Transverse colon (tissue), 4 donors: ENCODE data around the gene FAM98A. TPM values are rescaled to one million over a fixed set of nuclear protein-coding genes. Genes with fewer than 3 reads are reported as not detected.
A peak's percentile ranks its signal among the peaks of the same experiment; 100 is the strongest.

Source experiments
- DNase-seq: peaks from one replicate; pipeline ENCODE4 v3.0.0-alpha.2; 2019
- H3K27ac ChIP-seq, 4 donors: fragments of 200-600 bp; sonication (generic); 2 replicates each; pipeline ENCODE4 v1.5.1; 2016 to 2018; ENCODE audit warnings: inconsistent platforms in 4 of 4
- H3K27me3 ChIP-seq: fragments of 200-600 bp; sonication (generic); 2 replicates; pipeline ENCODE4 v1.5.1; 2017; ENCODE audit warnings: inconsistent platforms
- H3K36me3 ChIP-seq, 4 donors: fragments of 200-600 bp; sonication (generic); 2 replicates each; pipeline ENCODE4 v1.5.1; 2017 to 2019; ENCODE audit warnings: inconsistent platforms in 4 of 4
- H3K4me1 ChIP-seq, 4 donors: fragments of 200-600 bp; sonication (generic); 2 replicates each; pipeline ENCODE4 v1.5.1; 2017 to 2020; ENCODE audit warnings: inconsistent platforms in 4 of 4
- H3K4me3 ChIP-seq, 4 donors: fragments of 200-600 bp; sonication (generic); 1 replicate in 1 of 4; 2 replicates in 3 of 4; pipeline versions ENCODE4 v1.5.1 to v1.6.1; 2017 to 2019; ENCODE audit warnings: inconsistent platforms in 4 of 4
- H3K9me3 ChIP-seq, 2 donors: fragments of 200-600 bp; sonication (generic); 2 replicates each; pipeline ENCODE4 v1.5.1; 2017 to 2019; ENCODE audit warnings: inconsistent platforms in 2 of 2
- CTCF ChIP-seq, 5 experiments: fragments of 200-600 bp in 3 of 5; fragments of 450-650 bp in 2 of 5; sonication (generic) in 3 of 5; IDR thresholded peaks; 1 replicate in 2 of 5; 2 replicates in 3 of 5; pipeline ENCODE4 v1.5.1; 2016 to 2017; ENCODE audit warnings: antibody characterized with exemption in 5 of 5, inconsistent platforms in 3 of 5, mild to moderate bottlenecking in 2 of 5, moderate library complexity in 1 of 5
- EP300 ChIP-seq: sonication (generic); formaldehyde crosslinking; IDR thresholded peaks from one replicate; pipeline ENCODE4 v1.6.1; 2017; ENCODE audit warnings: antibody characterized with exemption, low read depth
- POLR2A ChIP-seq: fragments of 450-650 bp; IDR thresholded peaks from one replicate; pipeline ENCODE4 v1.6.1; 2016; ENCODE audit warnings: antibody characterized with exemption, mild to moderate bottlenecking, moderate library complexity
- POLR2AphosphoS5 ChIP-seq, 3 donors: sonication (generic); formaldehyde crosslinking; IDR thresholded peaks; one replicate each; pipeline ENCODE4 v1.6.1; 2016; ENCODE audit warnings: antibody characterized with exemption in 3 of 3
- WGBS, 2 donors: methylation state at CpG; one replicate each; pipeline ENCODE4 v1.1.5; 2018; ENCODE audit warnings: low coverage in 1 of 2; 5-methylcytosine and 5-hydroxymethylcytosine counted together
- in situ Hi-C, 4 donors: fragments of 200-750 bp; cut with MboI; loops; one replicate each; pipeline versions ENCODE4 v1.15.0 to v1.15.1; 2017; ENCODE audit warnings: low sequenced_read_pairs in 3 of 4, low pct_ligation_motif_present in 1 of 4, low pct_unique_long_range_greater_than_20kb in 1 of 4
- intact Hi-C: fragments of 100-400 bp; cut with DNase I; formaldehyde crosslinking; loops from one replicate; pipeline ENCODE4 v1.15.1; 2023; ENCODE audit warnings: low total_unique reads
- total RNA-seq, 4 donors: library from RNA; depleted of rRNA; stranded (reverse); fragments of >200 nt; gene quantifications; one replicate each; pipeline ENCODE4 v1.1.0, GENCODE V29; 2016

Gene FAM98A
- total RNA-seq, 4 donors from 2014 or later, result 13.1 to 30.3 (median 25.5) TPM

- H3K9me3 ChIP-seq, result no peaks in the 10 kb centered on the region
- in situ Hi-C loops (no loop called here), intact Hi-C loops (no loop called here)
- no peaks in the 10 kb centered on the region for H3K27me3 ChIP-seq
- 94 to 100% methylated on average over 3 of the region's 3 CpGs for WGBS, 2 donors
- TF ChIP-seq POLR2AphosphoS5 (IDR thresholded peaks at IDR 0.05) (no peak), EP300 (no peak), CTCF (IDR thresholded peaks at IDR 0.05) (no peak)
- H3K36me3 ChIP-seq, result no peaks in the 10 kb centered on the region
- no peak for DNase-seq
- H3K4me3 ChIP-seq, result no peak overlapping the region
- no peaks in the 10 kb centered on the region for H3K4me1 ChIP-seq
- no peak overlapping the region for H3K27ac ChIP-seq
Measured at GRCh38 chr2:33559328-33559727, 39.8 kb downstream of the FAM98A start.

- WGBS, 2 donors, result 74 to 83% methylated on average over 3 of the region's 3 CpGs
- intact Hi-C loops (no loop called here), in situ Hi-C loops (no loop called here)
- peak overlapping the region in 3 of 4 donors; percentile 47 to 62 (median 51) for H3K27ac ChIP-seq
- H3K9me3 ChIP-seq, result no peaks in the 10 kb centered on the region
- TF ChIP-seq POLR2A (no peak), POLR2AphosphoS5 (IDR thresholded peaks at IDR 0.05) (no peak), CTCF (IDR thresholded peaks at IDR 0.05) (no peak), EP300 (no peak)
- H3K4me3 ChIP-seq, result no peak overlapping the region
- DNase-seq, result no peak
- no peaks in the 10 kb centered on the region for H3K27me3 ChIP-seq
- H3K36me3 ChIP-seq, result no peaks in the 10 kb centered on the region
- H3K4me1 ChIP-seq, result no peaks in the 10 kb centered on the region
Measured at GRCh38 chr2:33555681-33556080, 43.4 kb downstream of the FAM98A start.

- Histone ChIP-seq H3K36me3 (no peaks in the 10 kb centered on the region), H3K27ac (no peak overlapping the region), H3K9me3 (no peaks in the 10 kb centered on the region), H3K4me1 (no peaks in the 10 kb centered on the region), H3K4me3 (no peak overlapping the region), H3K27me3 (no peaks in the 10 kb centered on the region)
- in situ Hi-C loops, result no loop called here
- DNase-seq, result no peak
- intact Hi-C loops, result no loop called here
- TF ChIP-seq POLR2AphosphoS5 (IDR thresholded peaks at IDR 0.05) (no peak), POLR2A (no peak), CTCF (IDR thresholded peaks at IDR 0.05) (no peak), EP300 (no peak)
- 67% methylated on average over 1 of the region's 1 CpG; no CpG with 5 or more reads in 1 of the 2 donors for WGBS, 2 donors
Measured at GRCh38 chr2:33552758-33553461, 46.2 kb downstream of the FAM98A start.

GRCh38 chr2:33550206-33550605 lies 48.9 kb downstream of the FAM98A start:
- Histone ChIP-seq H3K27me3 (no peaks in the 10 kb centered on the region), H3K27ac (no peak overlapping the region), H3K4me1 (no peaks in the 10 kb centered on the region), H3K9me3 (no peaks in the 10 kb centered on the region), H3K4me3 (no peak overlapping the region), H3K36me3 (no peaks in the 10 kb centered on the region)
- 66 to 82% methylated on average over 3 of the region's 3 CpGs for WGBS, 2 donors
- in situ Hi-C loops, result no loop called here
- intact Hi-C loops, result no loop called here
- DNase-seq, result no peak
- TF ChIP-seq EP300 (no peak), POLR2A (no peak), POLR2AphosphoS5 (IDR thresholded peaks at IDR 0.05) (no peak), CTCF (IDR thresholded peaks at IDR 0.05) (no peak)
